Astrocyte of the hippocampus (primary cell): ENCODE results near the gene BRME1.
A peak's percentile ranks its signal among the peaks of the same experiment; 100 is the strongest.
"Not testable (repeated sequence)": the region's sequence is repeated elsewhere in the genome, so short reads cannot be mapped to it uniquely, and the experiment has no call there.

Source experiments
- DNase-seq: peaks from one replicate; pipeline ENCODE4 v3.0.0; 2011; ENCODE audit warnings: low read depth, low spot score

BRME1 gene

DNA sequence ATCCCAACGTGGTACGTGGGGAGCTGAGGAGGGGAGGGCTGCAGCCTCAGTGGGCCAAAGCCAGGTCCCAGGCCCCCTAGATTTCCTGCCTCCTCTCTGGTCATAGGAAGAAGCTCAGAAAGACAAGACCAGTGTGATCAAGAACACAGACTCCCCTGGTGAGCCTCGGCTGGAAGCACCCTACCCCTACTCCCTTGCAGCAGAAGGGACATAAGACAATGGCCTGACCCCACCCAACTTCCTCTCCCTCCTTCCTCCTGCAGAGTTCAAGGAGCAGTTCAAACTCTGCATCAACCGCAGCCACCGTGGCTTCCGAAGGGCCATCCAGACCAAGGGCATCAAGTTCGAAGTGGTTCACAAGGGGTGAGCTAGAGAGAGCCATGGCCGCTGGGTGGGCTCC is 20.8 kb upstream of the BRME1 start:
- DNase-seq, result no peak

- DNase-seq, result no peak
Measured at GRCh38 chr19:13926010-13926409, 20.1 kb upstream of the BRME1 start.

- no peak for DNase-seq
Measured at GRCh38 chr19:13923194-13923987, 17.5 kb upstream of the BRME1 start.

GRCh38 chr19:13922118-13922517 is 16.2 kb upstream of the BRME1 start:
- DNase-seq, result not testable (repeated sequence)

- peak; percentile 40 for DNase-seq
Measured at GRCh38 chr19:13920940-13921747, 15.2 kb upstream of the BRME1 start.

DNA sequence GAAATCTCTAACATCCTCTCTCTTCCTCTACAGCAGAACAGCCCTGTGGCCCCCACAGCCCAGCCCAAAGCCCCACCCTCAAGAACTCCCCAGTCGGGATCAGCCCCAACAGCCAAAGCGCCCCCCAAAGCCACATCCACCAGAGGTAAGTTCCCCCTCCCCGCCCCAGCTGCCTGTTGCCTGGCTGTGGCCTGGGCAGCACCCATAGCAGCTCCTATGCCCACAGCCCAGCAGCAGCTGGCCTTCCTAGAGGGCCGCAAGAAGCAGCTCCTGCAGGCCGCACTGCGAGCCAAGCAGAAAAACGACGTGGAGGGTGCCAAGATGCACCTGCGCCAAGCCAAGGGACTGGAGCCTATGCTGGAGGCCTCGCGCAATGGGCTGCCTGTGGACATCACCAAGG is 14.6 kb upstream of the BRME1 start:
- no peak for DNase-seq

DNA sequence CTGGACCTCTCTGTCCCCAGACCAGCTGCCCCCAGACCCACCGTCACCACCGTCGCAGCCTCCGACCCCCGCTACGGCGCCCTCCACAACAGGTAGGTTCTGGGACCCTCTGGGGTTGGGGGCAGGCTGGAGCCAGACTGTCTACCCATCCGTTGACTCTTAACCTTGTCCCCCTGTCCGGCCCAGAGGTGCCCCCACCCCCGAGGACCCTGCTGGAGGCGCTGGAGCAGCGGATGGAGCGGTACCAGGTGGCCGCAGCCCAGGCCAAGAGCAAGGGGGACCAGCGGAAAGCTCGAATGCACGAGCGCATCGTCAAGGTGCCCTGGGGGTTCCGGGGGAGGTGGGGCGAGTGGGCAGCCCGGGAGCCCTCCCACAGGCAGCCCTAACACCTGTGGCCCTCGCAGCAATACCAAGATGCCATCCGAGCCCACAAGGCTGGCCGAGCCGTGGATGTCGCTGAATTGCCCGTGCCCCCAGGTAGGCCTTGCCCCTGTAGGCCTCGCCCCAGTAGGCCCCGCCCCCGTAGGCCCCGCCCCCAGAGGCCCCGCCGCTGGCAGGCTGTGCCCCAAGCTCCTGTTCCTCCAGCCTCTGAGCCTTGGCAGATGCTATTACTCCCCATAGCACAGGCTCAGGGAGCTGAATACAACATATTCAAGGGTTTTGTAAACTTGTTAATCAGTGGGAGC is 13.0 kb upstream of the BRME1 start:
- no peak for DNase-seq

GRCh38 chr19:13917888-13918406 is 12.0 kb upstream of the BRME1 start:
- DNase-seq, result no peak

DNA sequence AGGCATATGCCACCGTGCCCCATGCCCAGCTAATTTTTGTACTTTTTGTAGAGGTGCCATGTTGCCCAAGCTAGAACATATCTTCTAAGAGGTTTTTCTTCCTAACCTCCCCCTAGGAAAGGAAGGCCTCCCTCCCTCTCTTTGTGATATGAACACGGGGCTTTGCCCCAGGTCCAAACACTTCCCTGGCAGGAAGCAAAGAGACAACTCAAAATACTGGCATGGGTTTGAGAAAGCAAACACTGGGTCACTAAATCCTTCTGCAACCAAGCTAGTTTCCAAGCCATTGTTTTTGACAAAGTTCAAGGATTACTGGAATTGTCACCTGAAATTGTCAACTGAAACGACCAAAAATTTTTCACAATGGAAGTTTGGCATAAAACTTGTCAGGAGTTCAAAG is 8.9 kb upstream of the BRME1 start:
- no peak for DNase-seq

GRCh38 chr19:13913352-13913751 is 7.4 kb upstream of the BRME1 start:
- no peak for DNase-seq

DNA sequence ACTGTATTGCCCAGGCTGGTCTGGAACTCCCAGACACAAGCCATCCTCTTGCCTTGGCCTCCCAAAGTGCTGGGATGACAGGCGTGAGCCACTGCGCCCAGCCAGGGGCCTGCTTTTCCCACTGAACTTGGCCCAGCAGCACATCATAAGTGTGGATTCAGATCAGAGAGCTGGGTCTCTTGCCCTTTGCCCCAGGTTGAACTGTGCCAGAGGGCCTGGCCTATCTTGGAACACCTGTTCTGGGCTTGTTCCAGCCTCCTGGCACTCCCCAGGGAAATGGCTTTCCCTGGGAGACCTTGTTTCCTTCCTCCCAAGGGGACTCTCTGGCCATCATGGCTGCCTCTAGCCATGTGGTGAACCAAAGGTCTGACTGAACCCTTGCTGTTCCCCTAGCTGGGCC is 3.5 kb upstream of the BRME1 start:
- no peak for DNase-seq

DNA sequence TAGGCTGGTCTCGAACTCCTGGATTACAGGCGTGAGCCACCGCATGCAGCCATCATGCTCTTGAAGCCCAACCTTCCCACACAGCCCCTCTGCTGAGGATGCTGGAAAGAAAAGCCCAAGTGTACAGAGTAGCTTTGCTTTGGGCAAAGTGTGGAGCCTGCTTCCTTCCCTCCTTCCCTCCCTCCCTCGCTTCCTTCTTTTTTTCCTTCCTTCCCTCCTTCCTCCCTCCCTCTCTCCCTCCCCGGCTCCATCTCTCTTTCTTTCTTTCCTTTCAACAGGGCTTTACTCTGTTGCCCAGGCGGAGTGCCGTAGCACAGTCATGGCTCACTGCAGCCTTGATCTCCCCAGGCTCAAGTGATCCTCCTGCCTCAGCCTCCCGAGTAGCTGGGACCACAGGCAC is 2.8 kb upstream of the BRME1 start:
- no peak for DNase-seq

DNA sequence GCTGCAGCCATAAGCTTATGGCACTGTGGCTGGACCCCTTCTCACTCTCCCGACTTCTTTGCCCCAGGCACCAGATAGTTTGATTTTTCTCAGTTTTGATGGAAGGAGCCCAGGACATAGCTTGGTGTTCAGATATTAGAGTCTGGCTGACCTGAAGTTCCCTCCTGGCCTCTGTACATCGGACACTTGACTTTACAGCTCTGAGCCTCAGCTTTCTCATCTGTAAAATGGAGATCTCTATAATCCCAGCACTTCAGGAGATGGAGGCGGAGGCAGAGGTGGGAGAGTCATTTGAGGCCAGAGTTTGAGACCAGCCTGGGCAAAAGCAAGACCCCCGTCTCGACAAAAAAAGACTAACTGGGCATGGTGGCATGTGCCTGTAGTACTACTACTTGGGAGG is 993 bp upstream of the BRME1 start:
- no peak for DNase-seq

GRCh38 chr19:13906521-13906904 is 596 bp upstream of the BRME1 start:
- no peak for DNase-seq

GRCh38 chr19:13902993-13903555 is 2.8 kb downstream of the BRME1 start:
- no peak for DNase-seq

DNA sequence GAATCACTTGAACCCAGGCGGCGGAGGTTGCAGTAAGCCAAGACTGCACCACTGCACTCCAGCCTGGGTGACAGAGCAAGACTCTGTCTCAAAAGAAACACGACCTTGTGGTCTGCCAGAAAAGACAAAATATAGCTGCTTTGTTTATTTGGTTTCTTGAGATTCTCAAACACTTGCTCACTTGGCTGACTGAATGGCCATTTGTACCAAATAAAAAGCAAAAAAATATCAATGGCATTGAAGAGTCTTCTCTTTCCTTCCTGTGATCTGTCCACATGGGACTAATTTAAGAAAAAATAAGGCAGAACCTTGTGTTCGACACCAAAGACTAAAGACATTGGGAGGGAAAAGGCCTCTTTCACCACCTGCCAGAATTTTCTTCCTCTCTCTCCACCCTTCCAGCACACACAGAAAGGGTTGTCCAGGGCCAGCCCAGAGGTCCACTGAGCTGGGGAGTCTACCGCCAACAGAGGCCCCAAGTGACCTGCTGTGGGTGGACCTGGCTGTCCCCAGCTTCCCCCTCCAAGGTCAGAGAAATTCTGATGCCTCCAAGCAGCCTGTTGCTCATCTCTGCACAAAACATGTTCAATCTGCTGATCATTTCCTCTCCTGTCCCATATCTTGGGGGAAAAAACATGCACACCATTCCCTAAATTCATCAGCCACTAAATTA is 5.9 kb downstream of the BRME1 start:
- peak; percentile 25 for DNase-seq

- no peak for DNase-seq
Measured at GRCh38 chr19:13899393-13899792, 6.5 kb downstream of the BRME1 start.

DNA sequence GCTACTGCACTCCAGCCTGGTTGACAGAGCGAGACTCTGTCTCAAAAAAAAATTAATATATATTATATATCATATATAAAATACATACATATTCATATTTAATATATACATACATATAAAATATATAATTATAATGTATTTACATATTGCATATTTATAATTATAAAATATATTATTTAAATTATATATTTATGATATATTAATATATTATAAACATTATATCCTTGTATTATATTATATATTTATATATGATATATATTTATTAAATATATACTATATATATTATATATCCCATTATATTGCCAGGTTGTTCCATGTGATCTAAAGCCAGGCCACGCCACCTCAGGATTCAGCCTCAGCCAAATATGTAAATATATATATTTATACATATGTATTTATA is 9.7 kb downstream of the BRME1 start:
- no peak for DNase-seq

GRCh38 chr19:13894552-13894951 is 11.4 kb downstream of the BRME1 start:
- no peak for DNase-seq

- DNase-seq, result no peak
Measured at GRCh38 chr19:13892870-13893269, 13.0 kb downstream of the BRME1 start.

GRCh38 chr19:13890136-13890535 is 15.8 kb downstream of the BRME1 start:
- DNase-seq, result no peak
